Activated gamma-delta T cell (primary cell): Measurements from ENCODE around the gene ZNF674.
"Not testable (repeated sequence)": the region's sequence is repeated elsewhere in the genome, so short reads cannot be mapped to it uniquely, and the experiment has no call there.

Source experiments
- DNase-seq: peaks from one replicate; lab custom pipeline; 2025; lab: John Stamatoyannopoulos, UW

ZNF674 gene

GRCh38 chrX:46463682-46464081, 81.5 kb downstream of the ZNF674 start:
- DNase-seq: no peak

DNA sequence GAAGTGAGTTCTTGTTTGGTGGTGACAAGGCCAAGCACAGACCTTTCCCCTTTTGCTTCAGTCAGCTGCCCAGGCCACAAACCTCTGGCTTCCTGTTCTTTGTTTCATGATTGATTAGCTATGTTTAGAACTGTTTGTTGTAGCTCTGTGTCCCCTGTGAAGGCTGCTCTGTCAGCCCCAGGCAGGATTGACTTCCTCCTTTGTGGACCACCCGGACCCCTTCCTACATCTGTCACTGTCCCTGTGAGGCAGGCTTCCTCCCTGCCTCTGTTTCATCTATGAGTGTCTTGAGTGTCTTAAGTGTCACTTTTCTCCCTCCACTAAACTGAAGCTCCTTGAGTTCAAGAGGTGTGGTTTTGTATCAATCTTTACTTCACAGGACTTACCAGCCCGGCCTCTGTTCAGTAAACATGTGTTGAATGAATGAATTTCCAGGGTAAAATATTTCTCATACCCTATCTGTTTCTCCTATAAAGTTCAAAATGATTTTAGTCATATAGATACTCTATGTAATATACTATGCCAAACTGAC, 83.5 kb downstream of the ZNF674 start:
- DNase-seq: no peak

DNA sequence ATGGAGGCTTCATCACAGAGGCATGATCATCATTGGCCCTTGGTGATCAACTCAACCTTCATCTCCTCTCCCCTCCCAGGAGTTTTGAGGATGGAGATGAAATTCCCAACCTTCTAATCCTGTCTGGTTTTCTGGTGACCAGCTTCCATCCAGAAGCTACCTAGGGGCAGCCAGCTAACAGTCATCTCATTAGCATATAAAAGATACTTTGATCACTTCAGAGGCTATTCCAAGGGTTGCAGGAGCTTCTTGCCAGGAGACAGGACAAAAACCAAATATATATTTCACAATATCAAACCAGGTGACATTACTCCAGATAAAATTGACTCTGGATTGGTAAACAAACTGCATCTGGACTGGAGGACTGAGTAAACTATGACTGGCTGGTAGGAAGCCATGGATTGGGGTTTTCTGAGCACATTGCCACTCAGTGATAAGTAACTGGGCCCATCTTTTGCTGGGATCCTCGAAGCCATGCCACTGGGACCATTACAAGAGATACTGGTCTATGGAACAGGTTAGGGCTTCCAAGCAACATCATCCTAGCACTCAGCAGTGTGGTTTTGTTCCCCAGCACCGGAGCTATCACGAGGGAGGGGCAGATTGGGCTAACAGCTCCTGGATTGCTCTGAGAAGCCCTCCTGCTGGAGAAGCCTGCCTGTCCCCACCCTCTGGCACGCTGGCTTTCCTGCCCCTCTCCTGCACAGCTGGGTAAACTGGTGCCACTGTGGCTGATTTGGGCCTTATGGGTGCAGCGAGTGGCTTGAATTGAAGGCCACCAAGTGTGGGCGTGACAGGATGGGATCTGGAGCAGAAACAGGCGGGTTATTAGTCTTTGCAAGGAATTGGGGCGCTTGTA, 84.2 kb downstream of the ZNF674 start:
- DNase-seq: not testable (repeated sequence)

- no peak for DNase-seq
These were observed 85.6 kb downstream of the ZNF674 start for GRCh38 chrX:46459603-46460002.

DNA sequence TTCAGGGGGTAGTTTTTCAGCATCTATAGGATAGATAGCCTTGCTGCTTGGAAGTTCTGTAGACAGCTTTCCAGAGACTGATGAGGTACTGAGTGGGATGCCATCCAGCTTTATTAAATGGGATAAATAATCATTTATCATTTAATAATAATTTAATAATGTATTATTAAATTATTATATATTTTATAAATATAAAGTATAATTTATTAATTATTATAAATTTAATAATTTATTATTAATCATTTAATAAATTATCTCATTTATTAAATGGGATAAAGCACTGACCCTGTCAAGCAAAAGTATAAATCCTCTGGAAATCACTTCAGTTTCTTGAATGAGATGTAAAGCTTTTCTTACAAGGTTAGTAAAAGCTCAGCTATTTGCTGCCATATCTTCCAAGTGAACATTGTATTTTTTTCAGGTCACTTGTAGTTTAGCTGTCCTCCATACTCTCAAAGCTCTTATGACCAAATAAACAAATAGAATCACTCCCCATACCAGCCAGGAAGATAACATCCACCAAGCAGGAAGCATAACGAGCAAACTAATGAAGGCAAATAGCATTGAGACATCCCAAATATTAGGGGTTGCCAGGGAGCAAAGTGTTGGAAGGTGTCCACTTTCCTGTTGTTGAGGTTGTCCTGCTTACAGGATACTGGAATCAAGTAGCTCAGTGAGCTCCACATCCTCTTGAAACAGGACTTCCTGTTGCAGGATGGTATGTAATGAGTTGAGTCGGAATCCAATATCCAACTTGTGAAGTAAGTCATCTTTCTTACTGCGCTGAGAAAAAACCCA, 88.9 kb downstream of the ZNF674 start:
- no peak for DNase-seq
